A549 (cell line): Measurements from ENCODE around the gene DIAPH2. TPM values are rescaled to one million over a fixed set of nuclear protein-coding genes. Genes with fewer than 3 reads are reported as not detected.

Experiments
- ATAC-seq, 2 experiments: fragments of 200-7000 bp in 1 of 2; fragments of >200 bp in 1 of 2; cut with Nextera tagmentation in 1 of 2; cut with Tn5 transposase in 1 of 2; 3 replicates each; pipeline versions ENCODE4 v1.8.0 to v1.9.1; 2018 to 2020; ENCODE audit warnings: mild to moderate bottlenecking in 1 of 2, moderate library complexity in 1 of 2
- CTCF ChIA-PET: fragments of 300-600 bp; sonication (Branson Sonifier 250); formaldehyde crosslinking; extraction: SDS; loops from one replicate; lab custom pipeline; 2021; ENCODE audit warnings: antibody characterized with exemption, inconsistent platforms; lab: Yijun Ruan, JAX
- POLR2A ChIA-PET: fragments of 350-600 bp; formaldehyde crosslinking; extraction: SDS; loops from one replicate; lab custom pipeline; 2021; ENCODE audit warnings: antibody characterized with exemption, inconsistent platforms; lab: Yijun Ruan, JAX
- DNase-seq, 2 experiments: peaks; one replicate each; pipeline versions ENCODE4 v3.0.0 to v3.0.0-alpha.2; 2011 to 2016; ENCODE audit warnings: low read depth in 1 of 2, low spot score in 1 of 2
- FAIRE-seq: peaks from 2 replicates; lab custom pipeline; 2011; peaks lifted over from hg19 to GRCh38; lab: Jason Lieb, UNC
- H3K27ac ChIP-seq, 2 experiments: fragments of >200 bp; sonication (Bioruptor Twin); formaldehyde crosslinking; 3 replicates each; pipeline ENCODE4 v1.5.1; 2016 to 2017
- H3K4me1 ChIP-seq: fragments of >200 bp; sonication (Bioruptor Twin); formaldehyde crosslinking; 3 replicates; pipeline ENCODE4 v1.6.1; 2016
- H3K4me2 ChIP-seq: fragments of >200 bp; sonication (Bioruptor Twin); formaldehyde crosslinking; 3 replicates; pipeline ENCODE4 v1.6.1; 2016
- H3K4me3 ChIP-seq: fragments of >200 bp; sonication (Bioruptor Twin); formaldehyde crosslinking; 3 replicates; pipeline ENCODE4 v1.5.1; 2016
- H3K9me3 ChIP-seq: fragments of >200 bp; sonication (Bioruptor Twin); formaldehyde crosslinking; 3 replicates; pipeline ENCODE4 v1.6.1; 2016
- BCL3 ChIP-seq: fragments of >200 bp; sonication (Bioruptor Twin); formaldehyde crosslinking; IDR thresholded peaks from 3 replicates; pipeline ENCODE4 v1.6.1; 2016
- BHLHE40 ChIP-seq: IDR thresholded peaks from 2 replicates; pipeline ENCODE4 v1.6.1; 2012; ENCODE audit warnings: low read depth, low read length, inconsistent platforms
- CBX2 ChIP-seq: fragments of 200-600 bp; sonication (generic); IDR thresholded peaks from 2 replicates; pipeline ENCODE4 v1.6.1; 2016; ENCODE audit warnings: low read depth, mild to moderate bottlenecking, borderline replicate concordance
- CBX8 ChIP-seq: fragments of 200-600 bp; sonication (generic); IDR thresholded peaks from 2 replicates; pipeline ENCODE4 v1.6.1; 2016
- CEBPB ChIP-seq, 2 experiments: fragments of >200 bp in 1 of 2; sonication (Bioruptor Twin) in 1 of 2; formaldehyde crosslinking in 1 of 2; IDR thresholded peaks; 2 replicates each; pipeline ENCODE4 v1.6.1; 2012 to 2016
- CTCF ChIP-seq: fragments of >200 bp; sonication (Bioruptor Twin); formaldehyde crosslinking; IDR thresholded peaks from 3 replicates; pipeline ENCODE4 v1.5.1; 2016
- EP300 ChIP-seq, 2 experiments: fragments of >200 bp; sonication (Bioruptor Twin); formaldehyde crosslinking; IDR thresholded peaks; 2 replicates in 1 of 2; 3 replicates in 1 of 2; pipeline ENCODE4 v1.6.1; 2016 to 2017
- FOSB ChIP-seq: fragments of 250-450 bp; sonication (Bioruptor Pico); IDR thresholded peaks from 2 replicates; pipeline ENCODE4 v1.5.0; 2020; ENCODE audit warnings: mild to moderate bottlenecking, moderate library complexity
- HDAC2 ChIP-seq: fragments of 200-600 bp; sonication (generic); IDR thresholded peaks from 2 replicates; pipeline ENCODE4 v1.6.1; 2016
- HEYL ChIP-seq: fragments of 250-450 bp; sonication (Bioruptor Pico); IDR thresholded peaks from 2 replicates; pipeline ENCODE4 v1.8.0; 2021; ENCODE audit warnings: mild to moderate bottlenecking, moderate library complexity
- HOXB5 ChIP-seq: fragments of 250-450 bp; sonication (Bioruptor Pico); IDR thresholded peaks from 2 replicates; pipeline ENCODE4 v1.5.0; 2020; ENCODE audit warnings: mild to moderate bottlenecking, moderate library complexity
- JUN ChIP-seq, 2 experiments: fragments of >200 bp; sonication (Bioruptor Twin); formaldehyde crosslinking; IDR thresholded peaks; 2 replicates in 1 of 2; 3 replicates in 1 of 2; pipeline ENCODE4 v1.6.1; 2016 to 2017
- KDM1A ChIP-seq: fragments of 200-600 bp; sonication (generic); IDR thresholded peaks from 2 replicates; pipeline ENCODE4 v1.6.1; 2016; ENCODE audit warnings: low read depth, mild to moderate bottlenecking
- MAFK ChIP-seq: fragments of 450-650 bp; IDR thresholded peaks from 2 replicates; pipeline ENCODE4 v1.6.1; 2014; ENCODE audit not compliant: partially characterized antibody
- PHF8 ChIP-seq: fragments of 200-600 bp; sonication (generic); IDR thresholded peaks from 2 replicates; pipeline ENCODE4 v1.6.1; 2016; ENCODE audit warnings: low read depth, mild to moderate bottlenecking, antibody characterized with exemption, moderate library complexity, borderline replicate concordance
- POLR2AphosphoS2 ChIP-seq: conservative IDR thresholded peaks from 2 replicates; pipeline ENCODE4 v1.6.1; 2012; ENCODE audit warnings: low read length, improper control_type of control experiment, inconsistent platforms
- RAD21 ChIP-seq, 2 experiments: fragments of >200 bp in 1 of 2; sonication (Bioruptor Twin) in 1 of 2; formaldehyde crosslinking in 1 of 2; IDR thresholded peaks in 1 of 2; conservative IDR thresholded peaks in 1 of 2; 2 replicates in 1 of 2; 3 replicates in 1 of 2; pipeline ENCODE4 v1.6.1; 2012 to 2018; ENCODE audit warnings: inconsistent platforms in 1 of 2
- RNF2 ChIP-seq: fragments of 200-600 bp; sonication (generic); IDR thresholded peaks from 2 replicates; pipeline ENCODE4 v1.6.1; 2016; ENCODE audit warnings: low read depth, mild to moderate bottlenecking, antibody characterized with exemption, moderate library complexity, borderline replicate concordance
- ZFP36 ChIP-seq: fragments of 450-650 bp; IDR thresholded peaks from 2 replicates; pipeline ENCODE4 v1.6.1; 2014; ENCODE audit warnings: borderline replicate concordance; ENCODE audit not compliant: partially characterized antibody
- WGBS: methylation state at CpG from one replicate; pipeline ENCODE4 v1.1.6; 2017; ENCODE audit errors: missing lambda C conversion rate; 5-methylcytosine and 5-hydroxymethylcytosine counted together
- polyA plus RNA-seq, 4 experiments: library from polyadenylated mRNA; depleted of rRNA in 3 of 4; stranded (reverse); fragments of >200 nt; fragmentation: RNase III in 1 of 4; extraction: RNeasy Plus Mini Kit Qiagen cat#74134 plus additional on column Dnase treatment in 1 of 4; gene quantifications; 2 replicates in 3 of 4; 3 replicates in 1 of 4; pipeline ENCODE4 v1.2.3, GENCODE V29; 2011 to 2017
- TF ChIP-seq, protein P1 (sequence below): IDR thresholded peaks from 2 replicates; pipeline ENCODE4 v1.6.1; 2012; ENCODE audit warnings: low read depth, borderline replicate concordance
- TF ChIP-seq, protein P2 (sequence below): IDR thresholded peaks from 2 replicates; pipeline ENCODE4 v1.6.1; 2012
- TF ChIP-seq, protein P3 (sequence below): fragments of 250-450 bp; sonication (Bioruptor Pico); IDR thresholded peaks from 2 replicates; pipeline ENCODE4 v1.5.0; 2020; ENCODE audit warnings: low read depth, mild to moderate bottlenecking, moderate library complexity

Gene DIAPH2
- polyA plus RNA-seq, 2 of the 4 experiments (the other 2 are of a cell fraction): 3.7 to 10.0 TPM

- DNase-seq (no peak), ATAC-seq (no peak), FAIRE-seq (peak; percentile 88)
- H3K4me3 ChIP-seq: no peak overlapping the region
- CTCF ChIA-PET: interaction anchor here (0.6 kb wide), 1 partner anchor 20 kb away, joined by 5 read pairs; no protein-coding TSS in a partner anchor
- 100% methylated on average over 1 of the region's 1 CpG for WGBS
- H3K27ac ChIP-seq: no peak overlapping the region
- POLR2A ChIA-PET: no interaction called here
- H3K4me1 ChIP-seq: no peaks in the 10 kb centered on the region
- no peak overlapping the region for H3K4me2 ChIP-seq
- TF ChIP-seq, protein P1, sequence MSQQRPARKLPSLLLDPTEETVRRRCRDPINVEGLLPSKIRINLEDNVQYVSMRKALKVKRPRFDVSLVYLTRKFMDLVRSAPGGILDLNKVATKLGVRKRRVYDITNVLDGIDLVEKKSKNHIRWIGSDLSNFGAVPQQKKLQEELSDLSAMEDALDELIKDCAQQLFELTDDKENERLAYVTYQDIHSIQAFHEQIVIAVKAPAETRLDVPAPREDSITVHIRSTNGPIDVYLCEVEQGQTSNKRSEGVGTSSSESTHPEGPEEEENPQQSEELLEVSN: no peak
- TF ChIP-seq CEBPB (IDR thresholded peaks at IDR 0.05): no peak
- H3K9me3 ChIP-seq: no peaks in the 10 kb centered on the region
Observed at GRCh38 chrX:97609357-97609756, 924.7 kb downstream of the DIAPH2 start.

GRCh38 chrX:97609938-97610337 lies 925.3 kb downstream of the DIAPH2 start:
- ATAC-seq: no peak
- Histone ChIP-seq H3K4me1 (no peaks in the 10 kb centered on the region), H3K27ac (no peak overlapping the region), H3K4me2 (no peak overlapping the region), H3K4me3 (no peak overlapping the region), H3K9me3 (no peaks in the 10 kb centered on the region)
- ChIA-PET POLR2A (no interaction called here), CTCF (no interaction called here)
- TF ChIP-seq HDAC2 (no peak), MAFK (no peak), FOSB (CRISPR knock-in tag) (no peak), CBX8 (no peak)
- TF ChIP-seq, protein P2, sequence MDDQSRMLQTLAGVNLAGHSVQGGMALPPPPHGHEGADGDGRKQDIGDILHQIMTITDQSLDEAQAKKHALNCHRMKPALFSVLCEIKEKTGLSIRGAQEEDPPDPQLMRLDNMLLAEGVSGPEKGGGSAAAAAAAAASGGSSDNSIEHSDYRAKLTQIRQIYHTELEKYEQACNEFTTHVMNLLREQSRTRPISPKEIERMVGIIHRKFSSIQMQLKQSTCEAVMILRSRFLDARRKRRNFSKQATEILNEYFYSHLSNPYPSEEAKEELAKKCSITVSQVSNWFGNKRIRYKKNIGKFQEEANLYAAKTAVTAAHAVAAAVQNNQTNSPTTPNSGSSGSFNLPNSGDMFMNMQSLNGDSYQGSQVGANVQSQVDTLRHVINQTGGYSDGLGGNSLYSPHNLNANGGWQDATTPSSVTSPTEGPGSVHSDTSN: no peak
- FAIRE-seq: peak; percentile 73
- WGBS: 67% methylated on average over 1 of the region's 1 CpG
- DNase-seq: no peak

DNA sequence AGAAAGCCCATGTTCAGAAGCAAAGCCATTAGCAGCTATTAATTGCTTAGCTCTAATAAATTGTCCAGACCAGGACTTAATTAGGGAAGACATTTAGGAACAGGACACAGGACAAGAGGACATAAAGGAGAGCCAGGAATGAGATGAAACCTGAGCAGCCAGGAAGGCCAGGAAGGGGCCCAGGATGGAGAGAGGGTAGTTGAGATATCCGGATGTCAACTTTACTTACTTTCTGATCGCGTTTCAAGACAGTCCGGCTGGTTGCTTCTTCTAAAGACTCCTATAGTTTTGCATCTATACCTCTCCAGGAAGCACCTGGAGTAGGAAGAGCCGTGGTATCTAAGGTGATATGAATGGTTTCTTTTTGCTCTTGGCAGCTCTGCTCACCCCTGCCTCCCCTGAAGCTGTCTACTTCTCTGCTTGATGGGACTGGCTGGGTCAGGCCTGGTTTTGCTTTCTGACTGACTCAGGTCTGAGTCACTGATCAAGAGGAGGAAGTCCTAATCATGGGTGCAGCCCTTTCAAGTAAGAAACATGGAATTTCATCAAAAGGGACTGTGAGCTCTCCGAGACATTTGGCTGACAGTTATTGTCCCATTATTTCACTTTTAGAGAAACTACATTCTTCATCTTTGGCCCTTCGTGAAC lies 932.4 kb downstream of the DIAPH2 start:
- Histone ChIP-seq H3K9me3 (no peaks in the 10 kb centered on the region), H3K4me1 (no peaks in the 10 kb centered on the region), H3K4me2 (peak overlapping the region; percentile 24; the same call in 2 of the 3 replicates), H3K27ac (0 out of 6 replicates have a peak overlapping the region, but pooled peaks of 1 of the 2 experiments have one; percentile 20), H3K4me3 (no peak overlapping the region)
- FAIRE-seq (no peak), ATAC-seq (peak; percentile 81 to 82; a peak in 5 of 6 replicates), DNase-seq (peak; percentile 6 to 31)
- TF ChIP-seq POLR2AphosphoS2 (no peak), EP300 (IDR thresholded peaks at IDR 0.05) (no peak), KDM1A (no peak), RAD21 (conservative IDR thresholded peaks at IDR 0.05 in 1 of 2, IDR thresholded peaks at IDR 0.05 in 1 of 2) (no peak), RNF2 (no peak), HOXB5 (no peak), BHLHE40 (no peak), PHF8 (no peak), ZFP36 (no peak), JUN (IDR thresholded peaks at IDR 0.05) (no peak), CBX2 (no peak), CTCF (no peak), CEBPB (IDR thresholded peaks at IDR 0.05) (no peak), BCL3 (no peak), HEYL (CRISPR knock-in tag) (no peak)
- TF ChIP-seq, protein P3, sequence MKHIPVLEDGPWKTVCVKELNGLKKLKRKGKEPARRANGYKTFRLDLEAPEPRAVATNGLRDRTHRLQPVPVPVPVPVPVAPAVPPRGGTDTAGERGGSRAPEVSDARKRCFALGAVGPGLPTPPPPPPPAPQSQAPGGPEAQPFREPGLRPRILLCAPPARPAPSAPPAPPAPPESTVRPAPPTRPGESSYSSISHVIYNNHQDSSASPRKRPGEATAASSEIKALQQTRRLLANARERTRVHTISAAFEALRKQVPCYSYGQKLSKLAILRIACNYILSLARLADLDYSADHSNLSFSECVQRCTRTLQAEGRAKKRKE (CRISPR knock-in tag): no peak
- TF ChIP-seq, protein P2: no peak
- POLR2A ChIA-PET: no interaction called here
- WGBS: 70% methylated on average over 7 of the region's 7 CpGs
- CTCF ChIA-PET: no interaction called here
